ENCODE data around the gene SELENOP. TPM values are rescaled to one million over a fixed set of nuclear protein-coding genes. Genes with fewer than 3 reads are reported as not detected.

SELENOP gene
- total and polyA plus RNA-seq, 2 of the 13 experiments (the other 11 are each of a cell fraction or from before 2014, with no cell fraction given): 1,895 to 2,083 TPM

GRCh38 chr5:42840269-42840668 is 28.6 kb upstream of the SELENOP start (continued):
- TF ChIP-seq RXRB (CRISPR knock-in tag; IDR thresholded peaks at IDR 0.05; ENCODE audit: borderline replicate concordance): no peak
- no peak for TF ChIP-seq ZKSCAN8 (CRISPR knock-in tag; IDR thresholded peaks at IDR 0.05; ENCODE audit: borderline replicate concordance)
- peak; percentile 36; the same call in 1 of the 2 replicates for TF ChIP-seq ZNF644 (CRISPR knock-in tag; IDR thresholded peaks at IDR 0.05; ENCODE audit: low read depth)
- TF ChIP-seq EHMT2 (IDR thresholded peaks at IDR 0.05; ENCODE audit: borderline replicate concordance, low read depth, low read length): no peak
- TF ChIP-seq RFX5 (IDR thresholded peaks at IDR 0.05; ENCODE audit: low read depth, low read length): no peak
- TF ChIP-seq SPEN (CRISPR knock-in tag; IDR thresholded peaks at IDR 0.05; ENCODE audit: low read depth): no peak
- no peak for TF ChIP-seq ZC3H13 (CRISPR knock-in tag; IDR thresholded peaks at IDR 0.05)
- peak; percentile 70 for TF ChIP-seq MAFG (CRISPR knock-in tag; IDR thresholded peaks at IDR 0.05)
- TF ChIP-seq THYN1 (CRISPR knock-in tag; IDR thresholded peaks at IDR 0.05; ENCODE audit: borderline replicate concordance, low read depth): no peak
- TF ChIP-seq HNF4A (CRISPR knock-in tag; IDR thresholded peaks at IDR 0.05): no peak
- no peak for TF ChIP-seq THAP9 (CRISPR knock-in tag; IDR thresholded peaks at IDR 0.05; ENCODE audit: borderline replicate concordance)
- no peak for TF ChIP-seq MTF2 (CRISPR knock-in tag; IDR thresholded peaks at IDR 0.05; ENCODE audit: borderline replicate concordance)
- TF ChIP-seq ZNF513 (CRISPR knock-in tag; conservative IDR thresholded peaks at IDR 0.05): no peak
- TF ChIP-seq SMC3 (IDR thresholded peaks at IDR 0.05; ENCODE audit: low read length): 0 out of 2 replicates have a peak, but pooled peaks have one; percentile 2
- TF ChIP-seq ZNF281 (CRISPR knock-in tag; IDR thresholded peaks at IDR 0.05; ENCODE audit: borderline replicate concordance): no peak
- TF ChIP-seq PATZ1 (CRISPR knock-in tag; IDR thresholded peaks at IDR 0.05): 0 out of 2 replicates have a peak, but pooled peaks have one; percentile 16
- TF ChIP-seq BRF2 (CRISPR knock-in tag; IDR thresholded peaks at IDR 0.05): no peak
